GM18861 (cell line): ENCODE measurements around the gene MECR.
"Not testable (repeated sequence)": the region's sequence is repeated elsewhere in the genome, so short reads cannot be mapped to it uniquely, and the experiment has no call there.

ENCODE experiments used
- ATAC-seq: cut with Tn5 transposase; IDR thresholded peaks from one replicate; pipeline ENCODE4 v1.9.1; 2021; ENCODE audit not compliant: unreplicated experiment

MECR gene

DNA sequence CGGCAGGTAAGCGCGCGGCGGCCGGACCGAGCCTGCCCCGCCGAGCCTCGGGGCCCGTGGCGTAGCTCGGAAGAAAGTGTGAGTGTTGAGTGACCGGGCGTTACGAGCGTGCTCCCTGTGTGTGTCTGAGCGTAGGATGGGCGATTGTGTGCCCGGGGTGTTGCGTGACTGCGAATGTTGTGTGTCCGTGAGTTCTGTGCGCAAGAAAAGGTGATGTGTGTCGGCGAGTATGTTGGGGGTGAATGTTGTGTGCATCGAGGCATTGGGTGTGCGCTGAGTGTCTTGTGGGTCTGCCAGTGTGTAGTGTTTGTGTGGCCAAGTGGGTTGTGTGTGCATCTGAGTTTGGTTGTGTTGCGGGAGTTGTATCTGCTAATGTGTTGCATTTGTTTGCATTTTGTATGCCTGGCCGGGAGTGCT lies 6.0 kb upstream of the MECR start:
- no peak for ATAC-seq

DNA sequence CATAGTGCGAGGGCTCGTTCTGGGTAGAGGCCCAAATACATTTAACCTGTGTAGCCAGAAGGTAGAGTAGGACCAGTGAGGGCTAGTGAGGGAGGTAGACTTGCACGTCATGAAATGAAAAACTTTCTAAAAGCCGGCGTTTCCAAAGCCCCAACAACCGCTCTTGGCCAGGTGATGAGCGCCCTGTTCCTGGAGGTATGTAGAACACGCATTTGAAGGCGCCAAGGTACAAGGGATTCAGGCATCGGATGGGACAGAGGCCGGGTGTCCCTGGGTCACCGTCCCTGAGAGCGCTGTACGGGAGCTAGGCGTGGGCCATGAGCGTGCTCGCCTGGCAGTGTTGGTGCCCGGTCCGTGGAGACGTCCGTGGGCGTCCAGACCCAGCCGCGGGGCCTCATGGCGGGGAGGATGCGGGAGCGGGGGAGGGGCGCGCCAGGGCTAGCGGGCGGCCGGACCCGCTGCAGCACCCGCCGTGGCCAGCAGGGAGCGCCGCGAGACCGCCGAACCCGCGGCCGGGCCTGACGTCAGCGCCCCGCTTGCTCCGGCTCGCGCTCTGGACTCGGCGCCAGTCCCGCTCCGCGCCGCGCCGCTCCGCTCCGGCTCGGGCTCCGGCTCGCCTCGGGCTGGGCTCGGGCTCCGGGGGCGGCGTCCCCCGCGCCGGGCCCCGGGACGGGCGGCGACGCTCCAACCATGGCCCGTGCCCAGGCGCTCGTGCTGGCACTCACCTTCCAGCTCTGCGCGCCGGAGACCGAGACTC lies 5.4 kb upstream of the MECR start, which contains the start of gene PTPRU:
TSS of gene PTPRU (plus strand) at position 568 of the 757 bp plus-strand sequence. CDS start at position 691, 123 bp downstream.
- no peak for ATAC-seq

DNA sequence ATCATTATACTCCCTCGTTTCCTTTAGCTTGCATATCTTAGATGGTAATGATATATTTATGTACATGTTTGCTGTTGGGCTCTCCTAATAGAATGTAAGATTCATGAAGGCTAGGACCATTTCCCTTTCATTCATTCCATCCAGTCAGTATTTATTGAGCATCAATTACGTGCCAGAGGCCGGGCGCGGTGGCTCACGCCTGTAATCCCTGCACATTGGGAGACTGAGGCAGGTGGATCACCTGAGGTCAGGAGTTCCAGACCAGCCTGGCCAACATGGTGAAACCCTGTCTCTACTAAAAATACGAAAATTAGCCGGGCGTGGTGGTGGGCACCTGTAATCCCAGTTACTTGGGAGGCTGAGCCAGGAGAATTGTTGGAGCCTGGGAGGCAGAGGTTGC lies 4.1 kb upstream of the MECR start:
- ATAC-seq: not testable (repeated sequence)

GRCh38 chr1:29234471-29234870 lies 3.7 kb upstream of the MECR start:
- ATAC-seq: no peak

DNA sequence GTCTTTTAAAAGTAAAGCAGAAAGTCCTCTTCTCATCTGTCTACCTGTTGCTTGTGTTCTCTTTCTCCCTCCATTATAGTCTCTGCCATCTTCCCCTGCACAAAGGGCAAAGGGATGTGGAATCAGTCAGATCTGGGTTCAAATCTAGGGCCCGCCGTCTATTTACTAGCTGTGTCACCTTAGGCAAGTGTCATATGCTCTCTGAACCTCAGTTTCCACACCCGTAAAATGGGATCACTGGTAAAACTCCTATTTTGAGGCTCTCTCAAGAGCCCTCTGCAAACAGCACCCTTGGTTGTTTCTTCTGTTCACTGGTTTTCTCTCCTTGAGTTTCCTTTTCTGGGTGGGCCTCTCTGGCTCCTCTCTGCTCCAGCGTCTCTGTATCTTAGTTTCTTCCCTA lies 3.0 kb upstream of the MECR start:
- no peak for ATAC-seq

- ATAC-seq: no peak
Measured at GRCh38 chr1:29232387-29232786, 1.7 kb upstream of the MECR start.

- ATAC-seq: no peak
Measured at GRCh38 chr1:29230204-29230552, 556 bp downstream of the MECR start.

GRCh38 chr1:29227511-29227910 lies 3.2 kb downstream of the MECR start:
- no peak for ATAC-seq

DNA sequence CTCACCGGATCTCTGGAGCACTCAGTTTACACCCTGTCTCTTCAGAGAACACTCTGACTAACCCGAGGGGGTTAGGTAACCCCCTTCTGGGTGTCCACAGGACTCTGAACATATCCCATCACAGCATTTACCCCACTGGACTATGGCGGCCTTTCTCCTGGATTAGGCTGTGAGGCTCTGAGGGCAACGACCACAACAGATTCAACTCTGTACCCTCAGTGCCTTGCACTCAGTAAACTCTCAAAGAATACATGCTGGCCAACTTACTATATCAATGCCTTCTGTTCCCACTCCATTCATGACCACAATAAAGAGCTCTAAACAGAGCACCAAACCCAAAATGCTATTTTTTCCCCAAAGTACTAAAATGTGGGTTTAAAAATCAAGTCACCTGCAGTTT lies 5.4 kb downstream of the MECR start:
- ATAC-seq: no peak

DNA sequence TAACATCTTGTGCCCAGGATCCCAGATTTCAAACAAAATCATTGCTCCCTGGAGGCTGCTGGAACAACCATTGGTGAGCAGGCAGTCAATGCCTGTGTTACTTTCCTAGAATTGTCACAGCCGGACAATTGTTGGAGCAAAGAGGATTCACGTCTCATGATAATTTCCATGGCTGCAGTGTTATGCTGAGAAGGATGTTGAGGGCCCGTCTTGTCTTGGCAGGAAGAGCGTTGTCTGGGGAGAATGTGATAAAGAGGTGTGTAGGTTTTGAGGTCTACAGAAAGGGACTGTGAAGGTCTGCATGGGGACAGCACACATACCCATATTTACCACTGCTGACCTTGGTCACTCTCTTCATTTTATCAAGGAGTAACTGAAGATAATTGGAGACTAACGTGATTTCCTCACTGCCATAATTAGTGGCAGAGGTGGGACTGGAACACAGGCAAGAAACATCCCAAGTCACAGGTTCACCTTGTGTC lies 6.3 kb downstream of the MECR start:
- ATAC-seq: no peak

DNA sequence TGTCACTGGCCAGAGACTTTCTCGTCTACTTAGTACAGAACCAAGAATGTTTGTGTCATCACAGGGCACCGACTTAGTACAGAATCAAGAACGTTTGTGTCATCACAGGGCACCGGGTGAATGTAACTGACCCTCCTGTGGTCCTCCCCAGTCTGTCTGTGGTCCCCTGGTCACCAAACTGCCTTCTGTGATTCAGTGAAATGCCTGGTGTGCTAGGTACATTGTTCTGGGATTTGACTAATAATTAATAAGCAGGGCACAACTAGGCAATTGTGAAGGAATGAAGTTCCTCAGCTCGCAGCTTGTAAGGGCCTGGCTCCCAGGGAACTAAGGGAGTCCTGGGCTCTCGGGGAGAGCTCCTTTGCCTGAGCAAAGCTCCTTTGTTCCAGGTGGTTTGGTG lies 7.2 kb downstream of the MECR start:
- no peak for ATAC-seq

GRCh38 chr1:29222686-29223085 lies 8.0 kb downstream of the MECR start:
- ATAC-seq: no peak

DNA sequence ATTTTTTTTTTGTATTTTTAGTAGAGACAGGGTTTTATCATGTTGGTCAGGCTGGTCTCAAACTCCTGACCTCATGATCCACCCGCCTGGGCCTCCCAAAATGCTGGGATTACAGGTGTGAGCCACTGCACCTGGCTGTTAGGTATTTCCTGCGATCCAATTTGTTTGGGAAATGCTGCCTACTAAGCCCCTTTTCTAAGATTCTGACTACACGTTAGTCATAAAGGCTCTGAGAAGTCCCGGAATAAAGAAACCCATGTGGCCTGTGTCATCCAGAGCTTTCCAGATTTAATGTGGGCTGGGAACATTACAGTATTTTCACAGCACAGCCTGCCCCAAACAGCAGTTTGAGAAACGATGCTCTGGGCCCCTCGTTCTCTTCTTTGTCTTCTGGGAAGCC lies 8.5 kb downstream of the MECR start:
- ATAC-seq: not testable (repeated sequence)

- no peak for ATAC-seq
Measured at GRCh38 chr1:29221296-29221695, 9.4 kb downstream of the MECR start.

- ATAC-seq: no peak
Measured at GRCh38 chr1:29218223-29218622, 12.5 kb downstream of the MECR start.

GRCh38 chr1:29217633-29218032 lies 13.1 kb downstream of the MECR start:
- no peak for ATAC-seq

GRCh38 chr1:29213055-29213454 lies 17.7 kb downstream of the MECR start:
- no peak for ATAC-seq

GRCh38 chr1:29211086-29212030 lies 19.4 kb downstream of the MECR start:
- ATAC-seq: no peak

DNA sequence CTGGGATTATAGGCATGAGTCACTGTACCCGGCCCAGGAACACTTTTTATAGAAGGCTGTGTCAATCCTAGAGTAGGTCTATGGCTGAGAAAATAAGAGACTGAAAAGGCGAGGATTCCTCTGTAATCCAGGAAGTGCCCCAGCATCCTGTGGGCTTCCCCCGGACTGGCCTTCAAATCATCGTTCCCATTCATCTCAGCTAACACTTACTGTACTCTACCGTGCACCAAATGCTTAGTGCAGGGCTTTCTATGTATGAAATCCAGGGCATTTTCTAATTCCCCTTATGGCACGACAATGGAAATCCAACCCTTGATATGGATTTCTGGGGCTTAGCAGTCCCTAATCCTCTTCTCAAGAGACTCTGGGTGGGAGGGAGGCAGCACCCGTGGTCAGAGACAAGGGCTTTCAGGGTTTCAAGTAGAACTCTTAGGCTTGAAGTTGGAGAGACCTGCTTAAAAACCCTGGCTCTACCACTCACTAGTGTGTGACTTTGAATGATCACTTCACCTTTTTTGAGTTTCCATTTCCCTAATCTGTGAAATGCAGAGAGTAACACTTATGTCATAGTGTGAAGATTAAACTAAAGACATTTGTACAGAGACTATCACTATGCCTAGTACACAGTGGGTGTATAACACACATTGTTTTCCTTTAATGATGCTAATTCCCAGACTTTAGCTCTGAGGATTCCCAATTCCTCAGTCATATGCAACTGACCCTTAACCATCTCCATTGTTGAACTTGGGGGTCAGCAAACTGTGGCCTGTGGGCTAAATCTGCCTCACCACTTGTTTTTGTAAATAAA lies 20.3 kb downstream of the MECR start:
- ATAC-seq: no peak

DNA sequence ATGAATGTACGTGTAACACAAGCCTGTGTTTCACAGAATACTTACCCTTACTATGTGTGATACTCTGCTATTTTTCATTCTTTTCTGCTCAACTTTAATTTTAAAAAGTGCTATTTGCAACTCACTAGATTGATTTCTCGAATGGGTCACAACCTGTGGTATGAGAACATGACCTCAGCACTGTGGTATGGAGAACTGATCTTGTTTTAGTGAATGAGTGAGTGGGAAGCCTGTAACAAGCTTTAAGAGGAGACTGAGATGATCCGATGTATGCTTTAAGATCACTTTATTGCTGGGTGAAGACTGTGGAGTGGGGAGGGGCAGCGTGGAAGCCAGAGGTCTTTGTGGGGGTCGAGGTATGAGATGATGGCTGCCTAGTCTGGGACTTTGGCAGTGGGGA lies 21.6 kb downstream of the MECR start:
- ATAC-seq: no peak

- no peak for ATAC-seq
Measured at GRCh38 chr1:29208442-29208841, 22.3 kb downstream of the MECR start.
